D341Med (cell line): ENCODE data around the gene OTOG.

ENCODE experiments used
- DNase-seq: peaks from one replicate; pipeline ENCODE4 v3.0.0; 2012; ENCODE audit warnings: low spot score

The OTOG gene

DNA sequence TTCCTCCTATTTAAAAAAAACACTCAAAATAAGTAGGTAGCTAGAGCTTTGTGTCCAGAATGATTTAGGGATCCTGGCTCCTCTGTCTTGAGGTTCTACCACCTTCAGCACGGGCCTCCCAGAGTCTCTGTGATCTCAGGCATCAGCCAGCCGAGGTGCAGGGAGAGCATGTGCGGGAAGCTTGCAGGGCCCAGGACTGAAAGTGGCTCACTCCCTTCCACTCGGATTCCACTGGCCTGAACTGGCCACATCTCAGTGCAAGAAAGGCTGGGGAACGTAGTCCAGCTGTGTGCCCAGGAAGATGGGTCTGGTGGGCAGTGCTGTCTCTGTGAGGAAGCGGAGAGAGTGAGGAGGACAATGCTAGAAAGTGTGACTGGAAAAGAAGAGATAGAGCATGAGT is 104.0 kb downstream of the OTOG start:
- DNase-seq: no peak

DNA sequence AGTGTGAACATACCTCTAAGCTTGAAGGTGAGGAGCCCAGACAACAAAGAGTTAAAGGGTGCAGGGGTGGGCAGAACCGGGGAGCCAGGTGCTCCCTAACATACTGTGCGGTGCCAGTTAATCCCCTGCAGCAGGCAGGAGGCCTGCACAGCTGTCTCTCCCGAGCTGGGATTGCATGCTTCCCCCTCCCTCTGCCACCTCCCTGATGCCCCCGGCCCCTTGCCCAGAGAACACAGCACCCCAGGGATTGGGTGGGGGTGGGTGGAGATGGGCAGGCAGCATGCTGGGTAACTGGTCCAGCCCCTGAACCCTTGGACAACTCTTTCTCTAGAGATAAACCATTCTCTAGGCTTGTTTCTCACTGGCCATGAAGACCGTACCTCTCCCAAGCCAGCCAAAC is 104.6 kb downstream of the OTOG start:
- DNase-seq: peak; percentile 84

DNA sequence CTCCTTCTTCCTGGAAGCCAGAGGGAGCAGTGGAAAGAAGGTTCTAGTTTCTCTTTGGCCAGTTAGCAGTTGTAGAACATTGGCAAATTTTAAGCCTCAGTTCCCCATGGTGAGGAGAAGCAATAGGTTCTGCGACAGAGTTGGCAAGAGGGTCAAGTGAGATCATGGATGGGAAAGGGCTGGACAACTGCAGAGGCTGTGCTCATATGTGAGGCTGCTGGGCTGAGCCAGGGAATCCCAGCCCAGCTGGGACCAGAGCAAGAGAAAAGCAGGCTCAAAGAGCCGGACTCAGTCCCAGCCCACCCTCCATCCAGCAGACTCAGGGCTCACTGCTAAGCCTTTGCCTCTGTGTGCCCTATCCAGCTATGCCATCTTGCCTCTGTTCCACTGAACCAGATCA is 105.5 kb downstream of the OTOG start:
- DNase-seq: no peak

DNA sequence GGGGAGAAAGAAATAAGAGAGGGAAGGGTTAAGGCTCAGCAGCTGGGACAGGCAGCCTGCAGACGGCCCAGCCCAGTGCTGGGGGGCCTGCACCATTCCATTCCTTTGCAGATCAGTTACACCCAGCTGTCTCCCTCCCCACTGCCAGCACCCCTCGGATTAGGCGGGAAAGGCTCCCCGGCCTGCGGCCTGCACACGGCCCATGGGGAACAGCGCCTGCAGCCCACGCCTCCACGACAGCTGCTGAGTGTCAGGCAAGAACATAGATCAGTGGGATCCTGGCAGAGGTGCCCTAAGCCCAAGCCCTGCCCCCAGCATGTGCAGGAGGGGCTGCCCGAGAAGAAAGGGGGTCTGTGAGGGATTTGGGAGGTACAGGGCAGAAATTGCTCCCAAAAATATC is 106.6 kb downstream of the OTOG start:
- DNase-seq: peak; percentile 85

DNA sequence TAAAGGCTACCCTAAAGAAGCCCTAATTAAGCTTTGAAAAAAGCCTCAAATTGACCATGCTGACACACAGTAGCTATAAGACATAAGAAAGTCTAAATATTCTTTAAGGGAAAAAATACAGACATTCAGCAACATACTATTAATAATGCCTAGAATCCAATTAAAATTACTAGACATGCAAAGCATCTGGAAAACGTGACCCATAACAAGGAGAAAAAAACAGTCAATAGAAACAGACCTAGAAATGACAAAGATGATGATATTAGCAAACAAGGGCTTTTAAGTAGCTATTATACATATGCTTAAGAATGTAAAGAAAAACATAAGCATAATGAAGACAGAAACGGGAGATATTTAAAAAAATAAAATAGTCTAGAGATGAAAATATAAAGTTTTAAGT is 108.6 kb downstream of the OTOG start:
- DNase-seq: no peak

DNA sequence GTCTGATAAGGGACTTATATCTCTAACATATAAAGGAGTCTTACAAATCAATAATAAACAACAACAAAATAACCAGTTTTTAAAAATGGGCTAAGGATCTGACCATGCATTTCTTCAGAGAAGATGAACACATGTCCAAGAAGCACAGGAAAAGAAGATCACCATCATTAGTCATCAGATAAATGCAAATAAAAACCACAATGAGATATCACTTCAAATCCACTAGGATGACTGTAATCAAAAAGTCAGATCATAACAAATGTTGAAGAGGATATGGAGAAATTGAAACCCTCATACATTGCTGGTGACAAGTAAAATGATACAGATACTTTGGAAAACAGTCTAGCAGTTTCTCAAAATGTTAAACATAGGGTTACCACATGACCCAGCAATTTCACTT is 111.2 kb downstream of the OTOG start:
- DNase-seq: no peak

DNA sequence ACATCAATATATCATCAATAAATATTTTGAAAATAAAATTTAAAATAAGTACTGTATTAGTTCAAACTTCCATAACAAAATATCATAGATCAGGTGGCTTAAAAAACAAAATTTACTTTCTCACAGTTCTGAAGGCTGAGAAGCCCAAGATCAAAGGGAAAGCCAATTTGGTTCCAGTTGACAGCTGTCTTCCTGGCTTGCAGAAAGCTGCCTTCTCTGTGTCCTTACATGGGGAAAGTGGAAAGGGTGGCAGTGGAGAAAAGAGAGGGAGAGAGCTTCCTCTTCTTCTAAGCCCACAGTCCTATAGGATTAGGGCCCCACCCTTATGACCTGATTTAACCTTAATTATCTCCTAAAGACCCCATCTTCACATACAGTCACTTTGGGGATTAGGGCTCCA is 121.1 kb downstream of the OTOG start:
- no peak for DNase-seq

DNA sequence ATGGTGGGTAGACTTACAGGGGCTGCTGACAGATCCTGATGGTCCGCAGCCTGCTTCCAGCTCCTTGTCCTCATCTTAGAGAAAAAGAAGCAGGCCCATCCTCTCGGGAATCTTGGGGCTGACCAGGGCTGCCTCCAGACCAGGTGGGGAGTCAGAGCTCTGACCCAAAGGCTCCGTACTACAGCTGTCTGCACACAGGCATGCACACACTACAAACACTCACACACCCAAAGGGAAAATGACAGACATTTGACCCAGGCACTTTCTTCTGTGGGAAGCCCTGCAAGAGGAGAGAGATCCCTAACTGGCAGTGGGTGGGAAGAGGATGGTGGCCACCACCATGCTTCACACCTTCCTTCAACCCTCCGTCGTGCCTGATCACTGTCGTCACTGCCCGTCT is 125.4 kb downstream of the OTOG start:
- no peak for DNase-seq

DNA sequence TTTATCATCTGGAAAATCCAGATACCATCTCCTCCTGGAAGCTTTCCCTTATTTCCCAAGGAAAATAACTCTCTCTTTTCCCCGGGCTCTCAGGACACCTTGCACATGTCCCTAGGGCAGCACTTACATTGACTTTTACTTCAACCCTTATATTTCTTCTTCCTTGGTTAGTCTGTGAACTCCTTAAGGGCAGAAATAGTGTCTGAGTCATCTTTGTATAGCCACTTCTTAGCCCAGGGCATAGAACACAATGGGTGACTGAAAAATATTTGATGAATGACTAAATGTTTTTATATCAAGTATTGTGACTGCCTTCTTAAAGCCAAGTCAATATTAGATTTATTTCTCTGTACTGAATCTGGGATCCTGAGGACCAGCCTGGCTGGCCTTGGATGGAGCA is 126.9 kb downstream of the OTOG start:
- no peak for DNase-seq

DNA sequence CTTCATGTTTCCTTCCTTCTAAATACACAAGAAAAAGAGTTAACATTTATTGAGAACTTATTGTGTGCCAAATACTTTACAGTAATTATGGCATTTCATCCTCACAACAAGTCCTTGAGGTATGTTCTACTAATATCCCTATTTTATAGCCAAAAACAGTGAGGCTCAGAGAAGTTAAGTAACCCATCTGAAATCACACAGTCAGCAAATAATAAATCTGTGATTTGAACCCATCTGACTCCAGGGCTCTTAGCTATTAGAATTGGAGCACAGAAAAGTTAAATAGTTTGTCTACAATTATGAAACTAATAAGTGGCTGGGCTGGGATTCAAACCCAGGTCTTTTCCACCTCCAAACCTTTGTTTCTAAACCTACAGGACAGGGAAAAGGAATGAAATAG is 135.8 kb downstream of the OTOG start:
- DNase-seq: no peak

DNA sequence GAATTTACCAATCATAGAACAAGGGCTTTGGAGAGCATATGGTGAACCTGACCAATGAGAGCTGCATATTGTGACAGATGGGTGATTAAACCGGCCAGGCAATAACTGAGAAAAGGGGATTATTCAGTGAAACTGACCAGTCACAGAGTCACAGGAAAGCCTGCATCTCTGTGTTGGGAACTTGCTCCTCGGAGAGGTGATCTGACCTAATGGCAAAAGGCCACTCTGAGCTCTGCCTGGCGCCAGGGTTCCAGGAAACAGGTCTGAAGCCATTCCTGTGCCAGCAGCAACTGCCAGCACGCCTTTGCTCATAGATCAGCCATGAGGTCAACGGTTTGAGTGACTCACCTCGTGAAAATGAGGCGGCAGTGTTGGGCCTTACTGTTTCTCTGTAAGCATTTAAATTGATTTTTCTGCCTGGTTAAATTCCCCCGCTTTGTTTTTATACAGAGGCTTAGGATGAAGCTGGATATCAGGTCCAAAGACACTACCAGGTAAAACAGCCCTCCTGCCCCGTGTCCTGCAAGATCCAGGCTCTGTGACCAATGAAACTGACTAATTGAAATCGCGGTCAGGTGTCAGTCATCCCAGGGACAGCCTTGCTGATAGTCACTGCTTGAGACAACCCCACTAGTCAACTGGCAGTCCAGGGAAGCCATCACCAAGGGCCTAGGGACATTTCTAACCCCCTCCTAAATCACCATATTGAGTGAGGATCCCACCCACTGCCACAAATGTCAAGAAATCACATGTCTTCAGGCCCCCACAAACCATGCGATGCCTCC is 136.5 kb downstream of the OTOG start:
- DNase-seq: no peak

DNA sequence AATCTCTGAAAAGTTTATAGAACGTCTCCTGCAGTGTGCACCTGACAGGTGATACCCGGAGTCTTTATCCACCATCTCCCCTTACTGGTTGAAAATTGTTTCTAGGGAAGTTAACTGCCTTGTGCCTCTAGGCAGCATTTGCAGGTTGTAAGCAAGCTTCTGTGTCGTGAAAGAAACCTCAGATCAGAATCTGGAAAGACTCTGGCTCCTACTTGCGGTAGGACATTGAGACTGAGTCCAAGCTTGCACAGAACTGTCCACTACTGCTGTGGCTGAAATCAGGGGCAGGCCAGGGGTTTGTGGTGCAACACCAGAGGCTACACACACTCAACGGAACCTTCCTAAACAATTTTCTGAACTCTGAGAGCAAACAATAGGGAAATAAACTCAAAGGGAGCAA is 137.5 kb downstream of the OTOG start:
- no peak for DNase-seq

DNA sequence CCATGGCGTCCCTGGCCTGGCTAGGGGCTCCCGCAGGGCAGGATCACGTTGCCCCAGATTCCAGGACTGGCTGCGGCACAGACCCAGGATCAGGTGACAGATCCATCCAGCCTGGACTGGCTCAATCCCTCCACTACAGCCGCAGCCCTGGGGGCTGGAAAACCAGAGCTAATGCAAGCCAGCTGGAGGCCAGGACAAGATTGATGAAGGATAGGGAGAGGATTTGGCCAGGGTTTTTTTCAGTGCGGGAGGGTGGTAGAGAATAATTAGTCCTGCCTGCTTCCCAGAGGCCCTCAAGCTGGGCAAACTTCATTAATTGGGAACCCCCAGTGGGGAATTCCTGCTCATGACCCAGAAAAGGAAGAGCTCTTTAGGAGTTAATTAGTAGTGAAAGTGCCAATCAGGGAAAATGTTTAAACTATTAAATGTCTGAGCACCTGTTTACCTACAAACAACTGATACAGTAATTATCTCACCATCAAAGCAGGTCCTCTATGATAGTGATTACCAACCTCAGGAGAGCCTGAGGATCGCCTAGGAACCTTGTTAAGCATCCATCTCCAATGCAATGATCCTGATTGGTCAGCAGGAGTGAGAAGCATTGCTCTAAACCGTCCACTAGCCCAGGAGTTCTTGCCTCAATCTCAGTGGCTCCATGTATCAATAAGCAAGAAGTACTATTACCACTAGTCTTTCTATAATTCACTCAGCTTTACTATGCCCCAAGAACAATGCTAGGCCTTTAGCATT is 139.3 kb downstream of the OTOG start:
- no peak for DNase-seq

DNA sequence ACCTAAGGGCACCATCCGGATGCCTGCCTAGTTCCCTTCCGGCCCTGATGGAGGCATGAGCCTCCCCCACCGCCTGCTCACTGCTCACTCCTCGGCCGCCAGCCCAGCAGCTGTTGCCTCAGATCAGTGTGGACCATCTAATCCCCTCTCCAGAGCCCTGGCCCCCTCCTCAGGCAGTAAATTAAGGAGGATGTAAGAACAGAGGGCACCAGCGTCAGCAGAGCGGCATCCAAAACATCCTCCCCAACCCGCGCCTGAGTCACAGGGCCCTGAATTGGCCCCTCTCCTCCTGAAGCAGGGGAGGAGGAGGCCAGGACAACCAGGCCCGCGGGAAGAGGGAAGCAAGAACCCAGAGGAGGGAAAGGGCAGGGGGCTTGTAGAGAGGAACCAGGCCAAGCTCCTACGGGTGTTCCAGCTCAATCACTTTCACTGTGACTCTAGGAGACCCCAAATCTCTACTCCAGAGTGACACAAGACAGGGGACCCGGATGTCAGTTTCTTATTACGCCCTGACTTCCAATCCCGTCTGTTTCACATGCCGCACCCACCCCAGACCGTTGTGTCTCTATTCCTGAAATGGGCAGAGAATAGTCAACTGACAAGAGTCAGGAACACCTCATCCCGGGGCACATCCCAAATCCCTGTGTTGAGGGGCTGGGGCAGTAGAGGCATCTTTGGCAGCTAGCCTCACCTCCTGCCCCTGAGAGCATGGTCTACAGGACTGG is 141.0 kb downstream of the OTOG start:
- no peak for DNase-seq

DNA sequence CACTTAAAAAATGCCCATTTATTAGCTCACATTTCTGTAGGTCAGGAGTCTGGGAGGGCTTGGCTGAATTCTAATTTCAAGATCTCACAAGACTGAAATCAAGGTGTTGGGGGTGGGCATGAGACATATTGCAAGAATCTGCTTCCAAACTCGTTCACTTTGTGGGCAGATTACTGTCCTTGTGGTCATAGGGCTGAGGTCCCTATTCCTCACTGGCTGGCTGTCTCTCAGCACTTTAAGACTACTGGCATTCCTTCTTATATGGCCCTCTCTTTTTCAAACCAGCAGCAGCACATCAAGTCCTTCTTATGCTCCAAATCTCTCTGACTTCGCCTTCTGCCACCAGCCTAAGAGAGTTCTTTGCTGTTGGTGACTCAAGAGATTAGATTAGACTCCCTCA is 144.5 kb downstream of the OTOG start:
- DNase-seq: no peak

DNA sequence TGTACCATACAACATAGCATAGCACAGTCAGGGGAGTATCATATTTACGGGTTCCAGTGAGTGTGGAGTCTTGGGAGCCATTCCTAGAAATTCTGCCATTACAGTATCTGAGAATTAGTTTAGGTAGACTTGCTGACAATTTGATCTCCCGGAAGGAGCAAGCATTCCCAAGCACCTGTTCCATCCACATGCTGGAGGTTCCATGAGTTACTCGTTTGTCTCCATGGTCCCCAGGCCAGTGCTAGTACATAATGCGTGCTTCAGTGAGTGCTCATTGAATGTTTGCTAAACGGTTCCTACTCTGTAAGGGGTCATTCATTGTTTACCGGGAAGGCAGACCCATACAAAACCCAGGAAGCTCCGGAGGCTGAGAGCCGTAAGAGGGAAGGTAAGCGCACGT is 144.9 kb downstream of the OTOG start:
- no peak for DNase-seq

DNA sequence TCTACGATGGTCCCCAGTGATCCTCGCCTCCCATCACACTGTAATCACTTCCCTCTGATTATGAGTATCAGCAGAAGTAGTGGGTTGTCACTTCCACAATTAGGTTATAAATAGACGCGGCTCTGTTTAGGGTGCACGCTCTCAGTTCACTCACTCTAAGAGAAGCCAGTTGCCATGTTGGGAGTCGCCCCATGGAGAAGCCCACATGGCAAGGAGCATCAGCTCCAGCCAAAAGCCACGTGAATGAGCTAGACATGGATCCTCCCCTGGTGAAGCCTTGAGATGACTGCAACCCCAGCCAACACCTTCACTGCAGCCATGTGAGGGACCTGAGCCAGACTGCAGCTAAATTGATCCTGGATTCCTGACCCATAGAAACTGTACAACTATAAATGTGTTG is 145.9 kb downstream of the OTOG start:
- DNase-seq: no peak

DNA sequence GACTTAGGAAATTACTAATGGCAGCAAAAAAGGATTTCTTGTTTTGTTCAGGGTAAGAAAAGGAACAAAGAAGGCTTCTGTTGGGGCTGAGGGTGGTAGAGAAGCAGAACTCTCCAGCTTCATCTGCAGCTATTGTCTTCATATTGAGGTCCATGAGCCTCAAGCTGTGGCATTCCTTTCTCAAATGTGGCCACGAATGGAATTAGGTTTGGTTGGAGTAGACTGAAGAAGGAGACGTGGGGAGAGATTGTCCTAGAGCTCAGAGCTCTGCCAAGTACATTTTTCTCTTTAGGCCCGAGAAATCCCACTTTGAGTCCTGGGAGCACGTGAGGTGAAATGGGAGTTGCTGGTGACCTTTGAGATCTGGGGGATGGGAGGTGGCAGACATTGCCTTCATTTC is 146.5 kb downstream of the OTOG start:
- DNase-seq: no peak

DNA sequence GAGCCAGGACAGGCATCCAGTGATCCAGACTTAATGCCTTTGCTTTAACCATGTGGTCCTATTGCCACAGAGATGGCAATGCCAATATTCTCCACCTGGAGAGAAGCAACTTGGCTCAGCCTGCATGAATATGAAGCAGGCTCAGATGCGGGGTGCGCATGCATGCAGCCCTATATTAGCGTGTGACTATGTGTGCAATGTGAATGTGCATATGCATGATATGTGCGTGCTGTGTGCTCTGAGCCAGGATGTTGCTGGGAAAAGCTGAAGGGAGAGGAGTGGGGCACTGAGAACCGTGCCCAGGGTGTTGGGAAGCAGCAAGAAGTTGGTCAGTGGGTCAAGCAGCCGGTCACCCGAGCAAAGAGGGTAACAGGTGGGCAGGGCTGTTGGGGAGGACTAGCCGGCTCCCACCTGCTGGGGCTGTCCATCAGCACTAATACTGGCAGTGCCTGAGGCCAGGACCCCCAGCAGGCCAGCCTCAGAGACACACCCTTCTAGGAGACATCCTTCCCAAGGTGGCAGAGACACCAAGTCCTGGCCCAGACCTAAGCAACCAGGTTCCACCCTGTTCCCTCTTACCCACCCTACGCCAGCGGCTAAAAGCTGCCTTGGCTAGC is 147.5 kb downstream of the OTOG start:
- DNase-seq: no peak

DNA sequence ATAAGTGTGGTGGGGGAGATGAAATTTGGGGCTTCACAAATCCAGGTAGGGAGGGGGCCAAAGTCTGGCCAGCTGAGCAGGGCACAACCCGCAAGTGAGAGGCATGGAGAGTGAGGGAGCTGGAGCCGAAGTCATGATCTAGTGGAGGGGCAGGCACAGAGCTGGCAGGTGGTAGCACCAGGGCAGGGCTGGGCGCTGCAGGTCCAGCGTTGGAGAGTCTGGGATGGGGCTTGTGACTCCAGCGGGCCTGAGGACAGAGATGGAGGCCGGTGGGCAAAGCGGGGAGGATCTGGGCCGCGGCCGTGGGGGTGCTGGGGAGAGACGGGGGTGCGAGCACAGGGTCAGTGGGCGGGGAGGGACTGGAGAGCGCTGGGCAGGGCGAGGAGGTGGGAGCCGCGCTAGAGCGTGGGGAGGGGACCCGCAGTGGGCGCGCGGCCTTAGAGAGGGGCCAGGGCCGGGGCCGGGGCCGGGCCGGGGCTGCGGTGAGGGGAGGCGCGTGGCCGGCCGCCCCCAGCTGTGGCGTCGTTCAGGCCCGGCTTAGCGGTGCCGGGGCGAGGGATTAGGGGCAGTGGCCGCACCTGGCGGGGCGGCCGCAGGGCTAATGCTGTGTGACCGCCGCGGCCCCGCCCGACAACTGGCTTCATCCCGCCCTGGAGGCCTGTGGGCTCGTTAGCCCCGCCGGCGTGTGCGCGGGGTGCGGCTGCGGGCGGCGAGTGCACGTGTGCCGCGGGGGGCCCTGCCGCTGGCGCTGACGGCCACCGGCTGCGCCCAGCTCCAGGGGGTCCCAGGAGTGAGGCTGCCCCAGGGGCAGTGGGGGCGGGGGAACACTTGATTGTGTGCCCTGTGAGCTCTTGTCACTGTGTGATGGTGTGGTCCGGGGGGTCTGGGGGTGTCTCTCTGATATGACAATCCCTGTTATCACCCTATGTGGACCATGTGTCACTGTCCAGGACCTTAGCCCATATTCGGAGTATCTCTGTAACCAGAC is 148.7 kb downstream of the OTOG start:
- no peak for DNase-seq

DNA sequence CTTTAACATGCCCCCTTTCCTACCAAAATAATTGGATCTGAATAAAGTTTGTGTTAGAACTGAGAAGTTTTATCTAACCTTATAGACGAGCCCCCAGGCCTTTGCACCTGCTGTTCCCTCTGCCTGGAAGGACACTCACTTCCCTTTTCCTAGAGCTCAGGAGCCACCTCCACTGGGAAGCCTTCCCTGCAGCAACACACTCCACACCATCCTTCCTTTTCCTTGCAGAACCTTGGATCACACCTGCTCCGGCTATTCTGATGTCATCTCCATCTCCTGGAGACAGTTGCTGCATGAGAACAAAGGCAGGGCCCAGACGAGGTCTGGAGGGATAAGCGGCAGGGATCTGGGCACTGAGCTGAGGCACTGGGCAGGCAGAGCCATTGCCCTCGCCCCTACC is 149.7 kb downstream of the OTOG start:
- no peak for DNase-seq
